Inflammatory macrophage (primary cell): ENCODE measurements around the gene DNMT3A.

Source experiments
- DNase-seq, 2 donors: peaks; one replicate each; pipeline ENCODE4 v3.0.0-alpha.2; 2020 to 2022

DNMT3A gene

GRCh38 chr2:25324251-25324650 is 17.5 kb downstream of the DNMT3A start:
- no peak for DNase-seq

GRCh38 chr2:25323610-25324189 is 18.0 kb downstream of the DNMT3A start:
- no peak for DNase-seq

- no peak for DNase-seq
Measured at GRCh38 chr2:25323042-25323514, 18.6 kb downstream of the DNMT3A start.

- DNase-seq = peak; percentile 20 to 42
Measured at GRCh38 chr2:25322312-25322711, 19.4 kb downstream of the DNMT3A start.

- DNase-seq = no peak
Measured at GRCh38 chr2:25320077-25320476, 21.6 kb downstream of the DNMT3A start.

- DNase-seq = peak; percentile 92 to 96
Measured at GRCh38 chr2:25316101-25316500, 25.6 kb downstream of the DNMT3A start.

GRCh38 chr2:25315316-25315680 is 26.4 kb downstream of the DNMT3A start:
- DNase-seq = no peak

GRCh38 chr2:25314514-25315315 is 27.0 kb downstream of the DNMT3A start:
- peak; percentile 59 to 76 for DNase-seq

GRCh38 chr2:25313711-25314513 is 27.8 kb downstream of the DNMT3A start:
- no peak for DNase-seq

GRCh38 chr2:25312958-25313710 is 28.6 kb downstream of the DNMT3A start:
- DNase-seq = no peak

- no peak for DNase-seq
Measured at GRCh38 chr2:25311865-25312575, 29.7 kb downstream of the DNMT3A start.

- DNase-seq = no peak
Measured at GRCh38 chr2:25310965-25311864, 30.5 kb downstream of the DNMT3A start.

GRCh38 chr2:25310709-25310964 is 31.1 kb downstream of the DNMT3A start:
- DNase-seq = no peak

- DNase-seq = peak; percentile 62 to 69
Measured at GRCh38 chr2:25309402-25309801, 32.3 kb downstream of the DNMT3A start.

GRCh38 chr2:25308599-25308998 is 33.1 kb downstream of the DNMT3A start:
- DNase-seq = no peak

- no peak for DNase-seq
Measured at GRCh38 chr2:25307949-25308557, 33.7 kb downstream of the DNMT3A start.

GRCh38 chr2:25306777-25307368 is 34.9 kb downstream of the DNMT3A start:
- DNase-seq = peak; percentile 87 to 91

- DNase-seq = no peak
Measured at GRCh38 chr2:25305775-25306174, 36.0 kb downstream of the DNMT3A start.

- peak; percentile 40 to 73 for DNase-seq
Measured at GRCh38 chr2:25304826-25305596, 36.7 kb downstream of the DNMT3A start.
